HepG2 (cell line): ENCODE measurements around the gene TXNDC11.

ENCODE experiments used
- ARID4A ChIP-seq: sonication (generic); formaldehyde crosslinking; IDR thresholded peaks from 2 replicates; pipeline ENCODE4 v1.5.0; 2020; ENCODE audit warnings: mild to moderate bottlenecking, missing genetic modification reagents, borderline replicate concordance
- EZH2 ChIP-seq: conservative IDR thresholded peaks from 2 replicates; pipeline ENCODE4 v1.6.1; 2012; ENCODE audit warnings: mild to moderate bottlenecking, low read depth, low read length, moderate library complexity
- FOXA1 ChIP-seq, 2 experiments: fragments of 450-650 bp in 1 of 2; sonication (generic) in 1 of 2; formaldehyde crosslinking in 1 of 2; IDR thresholded peaks; 2 replicates each; pipeline versions ENCODE4 v1.4.0 to v1.6.1; 2016 to 2020; ENCODE audit warnings: missing genetic modification reagents in 1 of 2
- MTF2 ChIP-seq: sonication (generic); formaldehyde crosslinking; IDR thresholded peaks from 2 replicates; pipeline ENCODE4 v1.5.0; 2020; ENCODE audit warnings: missing genetic modification reagents, borderline replicate concordance
- POLR2A ChIP-seq, 2 experiments: IDR thresholded peaks; 2 replicates each; pipeline ENCODE4 v1.6.1; 2011; ENCODE audit warnings: low read depth in 2 of 2, low read length in 2 of 2, mild to moderate bottlenecking in 1 of 2, moderate library complexity in 1 of 2; ENCODE audit not compliant: insufficient read depth in 1 of 2
- TAF15 ChIP-seq: fragments of 200-400 bp; formaldehyde crosslinking; IDR thresholded peaks from one replicate; pipeline ENCODE4 v1.6.1; 2018; ENCODE audit warnings: mild to moderate bottlenecking, low read depth, low read length; ENCODE audit not compliant: poor library complexity, severe bottlenecking
- USF2 ChIP-seq, 2 experiments: sonication (generic) in 1 of 2; formaldehyde crosslinking in 1 of 2; IDR thresholded peaks; 2 replicates each; pipeline versions ENCODE4 v1.5.1 to v1.6.1; 2011 to 2020; ENCODE audit warnings: borderline replicate concordance in 1 of 2, low read depth in 1 of 2, low read length in 1 of 2, mild to moderate bottlenecking in 1 of 2, missing genetic modification reagents in 1 of 2, moderate library complexity in 1 of 2
- YY1 ChIP-seq: IDR thresholded peaks from 2 replicates; pipeline ENCODE4 v1.6.1; 2011; ENCODE audit warnings: low read length, low read depth, moderate library complexity, mild to moderate bottlenecking; ENCODE audit not compliant: insufficient read depth, insufficient replicate concordance
- ZFX ChIP-seq: sonication (generic); formaldehyde crosslinking; IDR thresholded peaks from 2 replicates; pipeline ENCODE4 v1.4.0; 2020; ENCODE audit warnings: mild to moderate bottlenecking, low read depth, missing genetic modification reagents, moderate library complexity
- ZNF441 ChIP-seq: sonication (generic); formaldehyde crosslinking; IDR thresholded peaks from 2 replicates; pipeline ENCODE4 v1.7.0; 2021; ENCODE audit warnings: missing genetic modification reagents, borderline replicate concordance
- ZNF468 ChIP-seq: sonication (generic); formaldehyde crosslinking; IDR thresholded peaks from 2 replicates; pipeline ENCODE4 v1.8.0; 2022; ENCODE audit warnings: mild to moderate bottlenecking, moderate library complexity, missing genetic modification reagents
- TF ChIP-seq, protein P1 (sequence below): sonication (generic); formaldehyde crosslinking; IDR thresholded peaks from 2 replicates; pipeline ENCODE4 v1.8.1; 2023; ENCODE audit warnings: missing genetic modification reagents, mild to moderate bottlenecking, borderline replicate concordance
- TF ChIP-seq, protein P2 (sequence below): sonication (generic); formaldehyde crosslinking; IDR thresholded peaks from 2 replicates; pipeline ENCODE4 v1.5.0; 2020; ENCODE audit warnings: mild to moderate bottlenecking, missing genetic modification reagents, moderate library complexity

DNA sequence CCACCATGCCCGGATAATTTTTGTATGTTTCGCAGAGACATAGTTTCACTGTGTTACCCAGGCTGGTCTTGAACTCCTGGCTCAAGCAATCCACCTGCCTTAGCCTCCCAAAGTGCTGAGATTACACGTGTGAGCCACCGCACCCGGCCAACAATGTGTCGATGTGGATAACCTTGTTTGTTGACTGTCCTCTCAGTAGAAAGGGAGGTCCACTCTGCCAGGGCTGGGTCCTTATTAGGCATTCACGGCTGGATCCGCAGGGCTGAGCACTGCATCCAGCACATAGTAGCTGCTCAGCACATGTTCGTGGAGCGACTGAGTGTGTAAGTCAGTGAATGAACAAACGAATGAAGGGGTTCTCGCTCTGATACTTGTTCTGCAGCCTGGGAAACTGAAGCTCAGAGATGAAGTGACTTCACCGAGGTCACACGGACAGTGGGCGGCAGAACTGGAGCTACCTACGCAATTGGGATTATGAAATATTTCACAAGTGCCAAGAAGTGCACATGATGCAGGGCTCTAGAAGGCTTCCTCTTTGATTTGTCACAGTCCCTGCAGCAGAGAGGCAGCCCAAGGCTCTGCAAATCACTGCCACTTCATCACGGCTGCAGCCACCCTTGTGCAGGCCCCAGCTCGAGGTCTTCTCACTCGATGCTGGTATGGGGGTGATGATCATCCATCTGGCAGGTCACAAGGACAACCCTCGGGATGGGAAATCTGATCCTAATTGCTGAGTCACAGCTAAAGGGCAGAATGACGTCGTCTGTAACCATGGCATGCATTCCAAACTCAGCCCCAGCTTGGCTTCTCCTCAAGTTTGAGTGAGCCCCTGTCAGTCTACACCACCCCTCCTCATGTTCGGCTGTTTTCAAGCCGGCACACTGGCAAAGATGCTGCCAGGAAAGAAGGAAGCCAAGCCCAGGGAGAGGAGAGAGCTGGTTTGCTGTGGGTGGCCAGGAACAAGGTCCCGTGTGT, 102.4 kb downstream of the TXNDC11 start:
- TF ChIP-seq, protein P1, sequence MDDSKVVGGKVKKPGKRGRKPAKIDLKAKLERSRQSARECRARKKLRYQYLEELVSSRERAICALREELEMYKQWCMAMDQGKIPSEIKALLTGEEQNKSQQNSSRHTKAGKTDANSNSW (CRISPR knock-in tag), result 0 out of 2 replicates have a peak, but pooled peaks have one; percentile 90
- peak; percentile 46; the same call in 1 of the 2 replicates for TF ChIP-seq ZFX (CRISPR knock-in tag)
- TF ChIP-seq MTF2 (CRISPR knock-in tag), result 0 out of 2 replicates have a peak, but pooled peaks have one; percentile 75
- TF ChIP-seq USF2 (IDR thresholded peaks at IDR 0.05; ENCODE audit: low read depth, low read length), result peak; percentile 50; the same call in 1 of the 2 replicates
- peak; percentile 39; the same call in 1 of the 2 replicates for TF ChIP-seq USF2 (CRISPR knock-in tag; IDR thresholded peaks at IDR 0.05; ENCODE audit: borderline replicate concordance)
- TF ChIP-seq FOXA1 (IDR thresholded peaks at IDR 0.05), result no peak
- peak; percentile 38; the same call in 1 of the 2 replicates for TF ChIP-seq FOXA1 (CRISPR knock-in tag; IDR thresholded peaks at IDR 0.05)
- TF ChIP-seq, protein P2, sequence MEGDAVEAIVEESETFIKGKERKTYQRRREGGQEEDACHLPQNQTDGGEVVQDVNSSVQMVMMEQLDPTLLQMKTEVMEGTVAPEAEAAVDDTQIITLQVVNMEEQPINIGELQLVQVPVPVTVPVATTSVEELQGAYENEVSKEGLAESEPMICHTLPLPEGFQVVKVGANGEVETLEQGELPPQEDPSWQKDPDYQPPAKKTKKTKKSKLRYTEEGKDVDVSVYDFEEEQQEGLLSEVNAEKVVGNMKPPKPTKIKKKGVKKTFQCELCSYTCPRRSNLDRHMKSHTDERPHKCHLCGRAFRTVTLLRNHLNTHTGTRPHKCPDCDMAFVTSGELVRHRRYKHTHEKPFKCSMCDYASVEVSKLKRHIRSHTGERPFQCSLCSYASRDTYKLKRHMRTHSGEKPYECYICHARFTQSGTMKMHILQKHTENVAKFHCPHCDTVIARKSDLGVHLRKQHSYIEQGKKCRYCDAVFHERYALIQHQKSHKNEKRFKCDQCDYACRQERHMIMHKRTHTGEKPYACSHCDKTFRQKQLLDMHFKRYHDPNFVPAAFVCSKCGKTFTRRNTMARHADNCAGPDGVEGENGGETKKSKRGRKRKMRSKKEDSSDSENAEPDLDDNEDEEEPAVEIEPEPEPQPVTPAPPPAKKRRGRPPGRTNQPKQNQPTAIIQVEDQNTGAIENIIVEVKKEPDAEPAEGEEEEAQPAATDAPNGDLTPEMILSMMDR, result no peak; the same call in none of the 2 replicates
- peak; percentile 37; the same call in 1 of the 2 replicates for TF ChIP-seq ARID4A (CRISPR knock-in tag)
- TF ChIP-seq YY1, result no peak
- TF ChIP-seq POLR2A (IDR thresholded peaks at IDR 0.05; ENCODE audit: insufficient read depth in 1 of 2, low read depth in 2 of 2, low read length in 2 of 2), result peak in 1 of 2 experiments; percentile 63; a peak in 1 of 4 replicates
- TF ChIP-seq ZNF468 (CRISPR knock-in tag), result no peak
- TF ChIP-seq ZNF441, result no peak
- no peak for TF ChIP-seq EZH2
- no peak for TF ChIP-seq TAF15
